ENCODE results near the gene G6PC1.
A peak's percentile ranks its signal among the peaks of the same experiment; 100 is the strongest.
"Not testable (repeated sequence)": the region's sequence is repeated elsewhere in the genome, so short reads cannot be mapped to it uniquely, and the experiment has no call there.

G6PC1 gene

GRCh38 chr17:42873932-42874695 is 26.5 kb upstream of the G6PC1 start:
- DNase-seq: not testable (repeated sequence)

GRCh38 chr17:42877037-42877436 is 23.6 kb upstream of the G6PC1 start:
- no peak for DNase-seq

- DNase-seq: no peak
Observed at GRCh38 chr17:42878123-42878880, 22.3 kb upstream of the G6PC1 start.

GRCh38 chr17:42878924-42879595 is 21.5 kb upstream of the G6PC1 start:
- no peak for DNase-seq

GRCh38 chr17:42879596-42879985 is 21.0 kb upstream of the G6PC1 start:
- no peak for DNase-seq

GRCh38 chr17:42880776-42881310 is 19.8 kb upstream of the G6PC1 start:
- DNase-seq: no peak

- DNase-seq: not testable (repeated sequence)
Observed at GRCh38 chr17:42881706-42882105, 18.9 kb upstream of the G6PC1 start.

GRCh38 chr17:42882166-42882565 is 18.4 kb upstream of the G6PC1 start:
- no peak for DNase-seq

GRCh38 chr17:42883802-42884558 is 16.6 kb upstream of the G6PC1 start:
- no peak for DNase-seq

- not testable (repeated sequence) for DNase-seq
Observed at GRCh38 chr17:42885806-42886205, 14.8 kb upstream of the G6PC1 start.

- peak; percentile 22 for DNase-seq
Observed at GRCh38 chr17:42886283-42887176, 14.1 kb upstream of the G6PC1 start.

- no peak for DNase-seq
Observed at GRCh38 chr17:42889809-42890208, 10.8 kb upstream of the G6PC1 start.

- no peak for DNase-seq
Observed at GRCh38 chr17:42891539-42892152, 9.0 kb upstream of the G6PC1 start.

GRCh38 chr17:42893359-42893758 is 7.2 kb upstream of the G6PC1 start:
- no peak for DNase-seq

- DNase-seq: no peak
Observed at GRCh38 chr17:42894283-42895184, 6.1 kb upstream of the G6PC1 start.

- no peak for DNase-seq
Observed at GRCh38 chr17:42895185-42895555, 5.4 kb upstream of the G6PC1 start.

GRCh38 chr17:42898147-42898811 is 2.3 kb upstream of the G6PC1 start:
- DNase-seq: no peak

GRCh38 chr17:42899981-42900380 is 618 bp upstream of the G6PC1 start:
- DNase-seq: not testable (repeated sequence)

GRCh38 chr17:42901535-42902229 is 1.1 kb downstream of the G6PC1 start:
- no peak for DNase-seq

Data from MV-4-11 (cell line).